GM12891 (cell line): ENCODE data around the gene COL25A1.

Experiments
- PAX5 ChIP-seq: IDR thresholded peaks from 2 replicates; pipeline ENCODE4 v1.6.1; 2011; ENCODE audit warnings: low read length, moderate library complexity, mild to moderate bottlenecking; ENCODE audit not compliant: insufficient read depth, severe bottlenecking
- POLR2A ChIP-seq: IDR thresholded peaks from 2 replicates; pipeline ENCODE4 v1.6.1; 2011; ENCODE audit warnings: low read depth, low read length, control low read depth
- POLR2AphosphoS5 ChIP-seq: IDR thresholded peaks from 2 replicates; pipeline ENCODE4 v1.6.1; 2011; ENCODE audit warnings: low read depth, low read length, control low read depth
- POU2F2 ChIP-seq: IDR thresholded peaks from 2 replicates; pipeline ENCODE4 v1.6.1; 2011; ENCODE audit warnings: low read depth, mild to moderate bottlenecking, control low read depth, low read length, moderate library complexity
- TAF1 ChIP-seq: IDR thresholded peaks from 2 replicates; pipeline ENCODE4 v1.6.1; 2011; ENCODE audit warnings: low read depth, low read length, control low read depth

DNA sequence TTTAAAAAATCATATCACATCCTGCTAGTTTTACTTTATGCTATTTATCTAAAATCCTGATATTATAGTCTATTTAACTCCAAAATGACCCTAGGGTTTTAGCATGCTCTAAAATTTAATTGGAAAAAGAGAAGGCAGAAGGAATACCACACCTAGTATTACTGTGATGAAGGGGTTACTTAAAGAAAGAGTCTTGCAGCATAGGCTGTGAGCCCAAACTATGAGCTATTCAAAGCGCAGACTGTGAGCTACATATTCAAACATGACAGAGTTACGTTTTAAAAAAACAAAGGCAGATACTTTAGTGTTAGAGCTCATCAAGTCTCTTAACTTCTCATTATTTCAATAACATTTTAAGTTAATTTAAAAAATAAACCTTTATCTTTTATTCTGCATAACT lies 291.9 kb downstream of the COL25A1 start:
- TF ChIP-seq POLR2A (no peak), TAF1 (no peak), POLR2AphosphoS5 (no peak), PAX5 (no peak), POU2F2 (no peak)
